HL-60/S4 (cell line): Measurements from ENCODE around the gene XXYLT1.

Source experiments
- in situ Hi-C: fragments of 300-500 bp; cut with MboI; formaldehyde crosslinking; loops from 2 replicates; pipeline ENCODE4 v1.14.3; 2022; ENCODE audit warnings: low sequenced_read_pairs

The XXYLT1 gene

DNA sequence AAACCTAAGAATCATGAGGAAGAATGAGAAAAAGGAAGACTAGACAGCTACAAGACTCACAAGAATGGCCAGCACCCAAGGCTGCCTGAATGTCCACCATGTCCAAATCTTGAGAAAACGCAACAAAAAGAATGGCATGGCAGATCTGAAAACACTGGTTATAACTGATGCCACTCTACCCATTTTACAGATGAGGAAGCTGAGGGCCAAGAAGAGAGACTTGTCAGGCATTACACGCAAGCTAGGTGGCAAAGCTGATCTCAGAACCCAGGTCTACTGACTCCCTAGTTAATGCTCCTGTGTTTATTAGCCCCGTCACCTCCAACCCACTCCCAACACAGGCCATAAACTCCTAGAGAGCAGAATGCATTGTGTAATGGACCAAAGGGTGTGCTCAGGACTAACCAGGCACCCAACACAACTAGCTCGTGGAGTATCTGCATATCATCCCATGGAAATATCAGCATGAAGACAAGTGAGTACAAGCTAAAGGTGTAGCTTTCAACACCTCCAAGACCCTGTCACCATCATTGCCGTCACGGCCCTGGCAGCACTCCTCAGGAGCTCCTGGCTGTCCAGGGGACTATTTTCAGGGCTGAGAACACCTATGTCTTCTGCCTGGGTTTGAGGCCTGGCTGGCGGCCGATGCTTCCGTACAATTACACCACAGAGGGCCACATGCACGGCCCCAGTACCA, 111.7 kb downstream of the XXYLT1 start:
- in situ Hi-C loops, result no loop called here

DNA sequence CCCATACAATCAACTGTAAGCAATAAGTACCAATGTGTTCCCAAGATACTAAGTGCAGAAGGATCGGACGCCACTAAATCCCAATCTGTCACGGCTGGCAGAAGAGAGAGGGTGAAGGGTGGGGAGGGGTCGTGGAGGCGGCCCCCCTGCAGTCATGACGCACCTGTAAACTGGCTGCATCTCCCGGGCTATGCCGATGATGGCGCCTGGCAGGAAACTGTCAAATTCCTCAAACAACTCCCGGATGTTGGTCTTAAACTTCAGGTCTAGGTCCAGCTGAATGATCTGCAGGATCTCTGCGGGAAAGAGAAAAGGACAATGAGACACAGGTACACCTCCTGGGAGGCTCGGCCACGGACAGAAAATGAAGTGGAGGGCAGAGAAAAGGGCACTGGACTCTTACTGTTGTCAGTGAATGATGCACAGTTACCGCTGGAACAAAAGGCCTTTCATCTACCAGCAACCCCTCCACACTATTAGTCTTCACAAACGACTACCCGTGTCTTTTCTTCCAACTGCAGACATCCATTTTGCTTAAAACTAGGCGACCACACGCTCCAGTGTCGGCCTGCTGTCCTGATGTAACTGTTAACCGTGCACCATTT, 114.6 kb downstream of the XXYLT1 start:
- in situ Hi-C loops, result no loop called here

- in situ Hi-C loops, result no loop called here
These were observed 115.3 kb downstream of the XXYLT1 start for GRCh38 chr3:195155570-195156241.

DNA sequence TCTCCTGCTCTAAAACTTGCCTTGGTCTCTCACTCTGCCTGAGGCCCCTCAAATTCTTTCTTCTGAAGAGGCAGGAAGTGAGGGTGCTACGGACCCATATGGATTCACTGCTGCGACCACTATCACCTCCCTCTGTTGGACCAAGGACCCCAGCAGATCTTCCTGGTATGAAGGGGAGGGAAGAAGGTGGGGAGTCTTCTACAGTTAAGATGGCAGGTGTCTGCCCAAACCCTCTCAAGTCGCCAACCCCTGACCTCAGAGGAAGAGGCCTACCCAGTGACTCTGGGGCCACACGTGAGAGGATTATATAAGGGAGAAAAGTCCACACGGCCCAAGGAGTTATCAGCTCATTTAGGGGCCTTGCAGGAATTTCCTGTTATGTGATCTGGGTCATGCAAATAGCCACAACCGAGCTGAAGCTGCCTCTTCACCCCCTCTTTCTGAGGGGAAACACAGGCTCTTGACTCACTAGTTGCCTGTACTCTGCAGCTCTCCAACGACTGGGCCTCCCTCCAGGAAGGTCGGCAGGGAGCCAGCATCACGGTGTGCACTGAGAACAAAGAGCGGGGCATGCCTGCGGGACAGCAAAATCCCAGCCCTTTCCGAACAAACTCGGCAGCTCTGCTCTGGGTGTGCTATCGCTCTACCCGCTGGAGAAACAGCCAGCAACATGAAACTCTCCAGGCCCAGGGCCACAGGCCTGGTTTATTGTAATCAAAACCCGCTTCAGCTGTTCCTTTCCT, 116.0 kb downstream of the XXYLT1 start:
- in situ Hi-C loops, result no loop called here

DNA sequence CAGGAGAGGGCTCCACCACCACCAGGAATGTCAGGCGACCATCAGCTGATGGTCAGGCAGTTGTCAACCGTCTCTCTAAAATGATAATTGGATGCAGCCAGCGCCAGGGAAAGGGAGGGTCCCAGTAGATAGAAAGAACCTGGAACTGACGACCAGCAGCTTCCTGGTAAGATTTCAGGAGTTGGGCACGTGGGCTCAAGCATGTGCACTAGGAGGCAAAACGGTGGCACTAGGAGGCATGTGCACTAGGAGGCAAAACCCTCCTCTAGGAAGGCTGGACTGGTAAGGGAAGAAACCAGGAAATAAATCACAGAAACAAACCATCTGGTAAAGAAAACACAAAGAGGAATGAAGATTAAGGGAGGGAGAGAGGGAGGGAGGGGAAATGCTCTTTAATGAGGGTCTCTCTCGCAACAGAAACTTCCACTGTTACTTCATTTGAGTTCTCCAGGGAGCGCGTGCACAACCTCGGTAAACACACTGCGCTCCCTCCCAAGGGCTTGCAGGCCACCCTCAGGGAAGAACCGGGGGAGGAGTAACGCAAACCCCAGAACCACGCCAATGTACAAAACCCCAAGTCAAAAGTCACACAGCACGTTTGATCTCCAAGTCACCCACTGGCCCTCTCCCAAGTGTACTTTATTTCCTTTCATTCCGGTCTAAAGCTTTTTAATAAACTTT, 116.7 kb downstream of the XXYLT1 start:
- in situ Hi-C loops, result no loop called here

GRCh38 chr3:195153653-195154052, 117.3 kb downstream of the XXYLT1 start:
- in situ Hi-C loops, result no loop called here

DNA sequence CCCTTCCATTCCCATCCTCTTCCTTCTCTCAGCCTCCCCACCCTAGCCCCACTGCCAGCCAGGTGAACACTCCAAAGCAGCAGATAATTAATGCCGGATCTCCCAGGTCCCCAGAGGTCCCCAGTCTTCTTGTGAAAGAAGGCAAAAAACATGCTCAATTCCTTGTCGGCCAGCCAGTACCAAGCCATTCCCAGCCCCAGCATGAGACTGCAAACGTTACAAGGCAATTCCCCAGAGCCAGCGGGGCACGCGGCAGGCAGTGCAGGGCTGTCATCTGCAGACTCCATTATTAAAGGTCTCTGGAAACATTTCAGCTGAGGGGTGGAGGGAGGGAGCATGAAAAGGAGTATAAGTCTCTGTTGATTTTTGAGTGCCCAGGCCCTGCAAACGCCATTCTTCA, 117.8 kb downstream of the XXYLT1 start:
- in situ Hi-C loops, result no loop called here

GRCh38 chr3:195151866-195152541, 119.0 kb downstream of the XXYLT1 start:
- in situ Hi-C loops, result no loop called here

DNA sequence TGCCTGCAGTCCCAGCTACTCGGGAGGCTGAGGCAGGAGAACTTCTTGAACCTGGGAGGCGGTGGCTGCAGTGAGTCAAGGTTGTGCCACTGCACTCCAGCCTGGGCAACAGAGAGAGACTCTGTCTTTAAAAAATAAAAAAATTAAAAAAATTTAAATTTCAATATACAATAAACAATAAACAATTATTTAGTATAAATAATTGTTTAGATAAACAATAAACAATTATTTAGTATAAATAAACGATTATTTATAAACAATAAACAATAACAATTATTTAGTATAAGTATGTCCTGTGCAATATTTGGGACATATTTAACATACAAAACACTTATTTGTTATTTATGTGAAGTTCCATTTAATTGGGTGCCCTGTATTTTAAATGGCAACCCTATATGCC, 119.6 kb downstream of the XXYLT1 start:
- in situ Hi-C loops, result no loop called here

GRCh38 chr3:195150181-195151118, 120.5 kb downstream of the XXYLT1 start:
- in situ Hi-C loops, result no loop called here

- in situ Hi-C loops, result no loop called here
These were observed 121.5 kb downstream of the XXYLT1 start for GRCh38 chr3:195149292-195150030.

DNA sequence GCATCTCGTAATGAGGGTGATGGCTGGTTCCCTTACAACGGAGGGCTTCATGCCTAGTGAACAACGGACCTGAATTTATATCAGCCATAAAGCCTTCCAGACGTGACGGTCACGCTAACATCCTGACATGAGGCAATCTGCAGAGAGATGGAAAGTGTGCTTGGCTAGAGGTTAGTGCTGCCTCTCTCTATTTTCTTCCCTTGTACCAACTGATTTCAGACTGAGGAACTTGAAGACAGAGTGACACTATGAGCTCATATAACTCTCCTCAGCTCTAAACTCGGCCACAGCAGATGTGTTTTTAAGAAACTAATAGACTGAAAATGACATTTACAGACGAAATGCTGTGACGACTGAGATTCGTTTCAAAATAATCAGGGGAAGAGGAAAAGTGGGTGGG, 122.4 kb downstream of the XXYLT1 start:
- in situ Hi-C loops, result no loop called here

GRCh38 chr3:195147649-195148080, 123.3 kb downstream of the XXYLT1 start:
- in situ Hi-C loops, result no loop called here

GRCh38 chr3:195146131-195146530, 124.8 kb downstream of the XXYLT1 start:
- in situ Hi-C loops, result no loop called here

DNA sequence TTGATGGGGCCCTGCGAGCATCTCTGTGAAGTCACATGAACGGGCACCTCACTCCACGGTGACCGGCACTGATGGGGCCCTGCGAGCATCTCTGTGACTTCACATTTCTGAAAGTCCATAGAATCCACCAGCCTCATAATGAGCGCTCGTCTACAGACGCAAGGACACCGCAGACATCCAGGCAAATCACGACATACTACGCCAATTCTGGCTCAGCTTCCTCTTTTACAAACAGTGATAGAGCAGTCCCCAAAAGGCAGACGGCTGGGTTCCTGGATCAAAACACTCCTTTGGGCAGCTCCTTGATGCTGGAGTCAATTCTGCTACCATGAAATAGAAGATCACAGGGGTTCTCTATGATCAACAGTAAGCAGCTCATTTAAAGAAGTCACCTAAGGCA, 125.4 kb downstream of the XXYLT1 start:
- in situ Hi-C loops, result no loop called here

- in situ Hi-C loops, result no loop called here
These were observed 127.7 kb downstream of the XXYLT1 start for GRCh38 chr3:195143221-195143620.

DNA sequence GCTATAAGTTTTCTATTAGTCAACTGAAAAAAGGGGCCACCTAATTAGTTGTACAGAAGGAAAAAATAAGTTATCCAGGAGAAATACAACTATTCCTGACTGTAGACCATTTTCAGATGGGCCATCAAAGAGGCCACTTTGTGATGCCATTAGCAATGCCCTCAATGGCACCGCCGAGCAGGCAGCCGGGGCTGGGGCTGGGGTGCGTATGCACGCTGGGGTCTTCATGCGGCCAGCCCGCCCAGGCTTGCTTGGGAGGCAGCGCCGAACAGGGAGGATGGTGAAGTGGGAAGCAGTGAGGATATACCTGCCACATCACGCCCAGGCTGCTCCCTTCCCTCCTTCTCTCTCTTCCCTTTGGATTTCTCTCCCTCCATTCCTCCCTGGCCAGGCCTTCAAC, 128.4 kb downstream of the XXYLT1 start:
- in situ Hi-C loops, result no loop called here
